Measurements from ENCODE around the gene HMG20B. TPM values are rescaled to one million over a fixed set of nuclear protein-coding genes. Genes with fewer than 3 reads are reported as not detected.

HMG20B gene
- total RNA-seq, 4 donors from 2014 or later: 56.1 to 77.6 (median 76.9) TPM

DNA sequence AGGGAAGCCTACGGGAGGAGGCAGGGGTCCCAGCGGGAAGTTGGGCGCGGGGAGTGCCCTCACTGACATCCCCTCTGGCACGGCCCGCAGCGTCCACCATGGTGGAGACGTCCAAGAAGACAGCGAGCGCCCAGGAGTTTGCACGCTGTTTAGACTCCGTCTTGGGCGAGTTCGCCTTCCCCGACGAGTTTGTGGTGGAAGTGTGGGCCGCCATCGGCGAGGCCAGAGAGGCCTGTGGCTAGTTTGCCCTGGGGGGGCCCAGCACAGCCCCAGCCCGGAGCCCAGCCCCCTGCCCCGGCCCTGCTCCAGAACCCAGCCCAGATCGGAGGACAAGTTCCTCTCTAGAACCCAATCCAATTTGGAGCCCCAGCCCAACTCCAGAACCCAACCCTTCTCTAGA lies 17.2 kb downstream of the HMG20B start:
- DNase-seq: no peak
- Histone ChIP-seq H3K9me3 (peaks cover 0 to 4% (median 0%) of the 10 kb centered on the region in 3 donors), H3K4me3 (no peak overlapping the region), H3K27ac (no peak overlapping the region), H3K36me3 (no peaks in the 10 kb centered on the region), H3K4me1 (peaks cover 5 to 20% (median 11%) of the 10 kb centered on the region in 3 donors), H3K27me3 (peaks cover 0 to 30% (median 7%) of the 10 kb centered on the region in 4 donors)
- no peak for TF ChIP-seq POLR2A (IDR thresholded peaks at IDR 0.05)
- TF ChIP-seq, protein P1, sequence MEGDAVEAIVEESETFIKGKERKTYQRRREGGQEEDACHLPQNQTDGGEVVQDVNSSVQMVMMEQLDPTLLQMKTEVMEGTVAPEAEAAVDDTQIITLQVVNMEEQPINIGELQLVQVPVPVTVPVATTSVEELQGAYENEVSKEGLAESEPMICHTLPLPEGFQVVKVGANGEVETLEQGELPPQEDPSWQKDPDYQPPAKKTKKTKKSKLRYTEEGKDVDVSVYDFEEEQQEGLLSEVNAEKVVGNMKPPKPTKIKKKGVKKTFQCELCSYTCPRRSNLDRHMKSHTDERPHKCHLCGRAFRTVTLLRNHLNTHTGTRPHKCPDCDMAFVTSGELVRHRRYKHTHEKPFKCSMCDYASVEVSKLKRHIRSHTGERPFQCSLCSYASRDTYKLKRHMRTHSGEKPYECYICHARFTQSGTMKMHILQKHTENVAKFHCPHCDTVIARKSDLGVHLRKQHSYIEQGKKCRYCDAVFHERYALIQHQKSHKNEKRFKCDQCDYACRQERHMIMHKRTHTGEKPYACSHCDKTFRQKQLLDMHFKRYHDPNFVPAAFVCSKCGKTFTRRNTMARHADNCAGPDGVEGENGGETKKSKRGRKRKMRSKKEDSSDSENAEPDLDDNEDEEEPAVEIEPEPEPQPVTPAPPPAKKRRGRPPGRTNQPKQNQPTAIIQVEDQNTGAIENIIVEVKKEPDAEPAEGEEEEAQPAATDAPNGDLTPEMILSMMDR (IDR thresholded peaks at IDR 0.05): no peak
- WGBS, 2 donors: no CpG with 5 or more reads among the region's 22 CpGs
- intact Hi-C loops (cut with DNase I): no loop called here

DNA sequence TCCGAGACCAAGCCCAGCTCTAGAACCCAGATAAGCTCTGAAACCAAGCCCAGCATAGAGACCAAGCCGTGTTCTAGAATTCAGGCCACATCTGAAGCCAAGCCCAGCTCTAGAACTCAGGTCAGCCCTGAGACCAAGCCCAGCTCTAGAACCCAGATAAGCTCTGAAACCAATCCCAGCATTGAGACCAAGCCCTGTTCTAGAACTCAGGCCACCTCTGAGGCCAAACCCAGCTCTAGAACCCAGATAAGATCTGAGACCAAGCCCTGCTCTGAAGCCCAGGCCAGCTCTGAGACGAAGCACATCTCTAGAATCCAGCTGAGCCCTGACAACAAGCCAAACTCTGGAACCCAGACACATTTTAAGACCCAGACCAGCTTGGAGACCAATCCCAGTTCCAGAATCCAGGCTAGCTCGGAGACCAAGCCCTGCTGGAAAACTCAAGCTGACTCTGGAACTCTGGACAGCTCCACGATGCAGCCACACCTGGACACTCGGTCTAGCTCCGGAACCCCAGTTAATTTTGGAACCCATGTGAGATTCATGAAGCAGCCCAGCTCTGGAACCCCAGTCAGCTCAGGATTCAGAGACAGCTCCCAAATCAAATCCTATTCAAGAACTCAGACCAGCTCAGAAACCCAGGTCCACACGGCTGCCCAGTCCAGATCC lies 18.4 kb downstream of the HMG20B start:
- Histone ChIP-seq H3K9me3 (peaks cover 0 to 4% (median 0%) of the 10 kb centered on the region in 3 donors), H3K4me1 (peaks cover 0 to 9% (median 0%) of the 10 kb centered on the region in 3 donors), H3K27ac (no peak overlapping the region), H3K4me3 (no peak overlapping the region), H3K27me3 (peaks cover 0 to 19% (median 2%) of the 10 kb centered on the region in 4 donors), H3K36me3 (no peaks in the 10 kb centered on the region)
- DNase-seq: no peak
- intact Hi-C loops (cut with DNase I): no loop called here
- WGBS, 2 donors: 84 to 93% methylated on average over 6 to 7 of the region's 8 CpGs
- TF ChIP-seq POLR2A (IDR thresholded peaks at IDR 0.05): no peak
- TF ChIP-seq, protein P1 (IDR thresholded peaks at IDR 0.05): no peak

DNA sequence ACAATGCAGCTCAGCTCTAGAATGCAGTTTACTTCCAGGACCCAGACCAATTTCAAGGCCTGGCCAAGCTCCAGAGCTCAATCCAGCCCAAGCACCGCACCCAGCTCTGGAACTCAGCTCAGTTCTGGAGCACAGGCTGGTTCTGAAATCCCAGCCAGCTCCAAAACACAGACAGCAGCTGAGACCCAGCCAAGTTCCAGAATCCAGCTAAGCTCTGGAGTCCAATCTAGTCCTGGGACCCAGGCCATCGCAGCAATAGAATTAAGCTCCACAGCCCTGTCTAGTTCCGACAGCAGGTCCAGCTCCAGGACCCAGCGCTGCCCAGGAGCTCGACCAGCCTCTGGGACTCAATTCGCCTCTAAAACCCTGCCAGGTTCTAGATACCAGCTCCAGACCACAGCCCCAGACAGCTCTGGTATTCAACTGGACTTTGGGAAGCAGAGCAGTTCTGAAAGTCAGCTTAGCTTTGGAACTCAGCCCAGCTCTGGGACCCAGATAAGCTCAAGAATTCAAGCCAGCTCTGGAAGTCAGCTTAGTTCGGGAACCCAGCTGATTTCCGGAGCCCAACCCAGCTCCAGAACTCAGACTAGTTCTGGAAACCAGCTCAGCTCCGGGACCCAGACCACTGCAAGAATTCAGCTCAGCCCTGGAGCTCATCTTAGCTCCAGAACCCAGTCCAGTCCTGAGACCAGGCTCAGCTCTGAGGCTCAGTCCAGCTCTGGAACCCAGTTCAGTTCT lies 19.3 kb downstream of the HMG20B start:
- TF ChIP-seq, protein P1 (IDR thresholded peaks at IDR 0.05): no peak
- TF ChIP-seq POLR2A (IDR thresholded peaks at IDR 0.05): no peak
- H3K36me3 ChIP-seq: no peaks in the 10 kb centered on the region
- WGBS, 2 donors: 33 to 87% methylated on average over 1 to 6 of the region's 9 CpGs
- intact Hi-C loops (cut with DNase I): no loop called here
- H3K27me3 ChIP-seq: peaks cover 0 to 9% (median 0%) of the 10 kb centered on the region in 4 donors
- DNase-seq: no peak
- no peak overlapping the region for H3K4me3 ChIP-seq
- H3K27ac ChIP-seq: peak overlapping the region in 1 of 4 donors; percentile 5
- H3K4me1 ChIP-seq: no peaks in the 10 kb centered on the region
- H3K9me3 ChIP-seq: peaks cover 0 to 4% (median 0%) of the 10 kb centered on the region in 3 donors

DNA sequence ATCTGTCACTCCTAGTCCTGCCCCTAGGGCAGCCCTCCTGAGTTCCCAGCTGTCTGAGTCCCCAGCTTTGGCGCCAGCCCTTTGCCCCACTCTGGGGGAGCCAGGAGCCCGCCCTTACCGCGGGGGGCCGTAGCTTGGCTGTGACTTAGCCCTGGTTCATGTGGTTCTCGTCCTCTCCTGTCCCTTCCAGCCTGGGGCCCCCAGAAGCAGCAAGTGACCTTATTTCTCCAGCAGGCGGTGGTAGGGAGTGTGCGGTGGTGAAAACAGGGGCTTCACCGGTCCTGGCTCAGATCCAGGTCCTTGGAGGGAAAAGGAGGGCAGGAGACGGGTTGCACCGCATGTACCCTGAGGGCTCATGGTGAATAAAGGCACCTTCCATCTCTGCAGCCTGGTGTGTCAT lies 20.4 kb downstream of the HMG20B start:
- Histone ChIP-seq H3K4me1 (no peaks in the 10 kb centered on the region), H3K4me3 (no peak overlapping the region), H3K36me3 (no peaks in the 10 kb centered on the region), H3K9me3 (peaks cover 0 to 4% (median 0%) of the 10 kb centered on the region in 3 donors), H3K27me3 (peaks cover 0 to 8% (median 0%) of the 10 kb centered on the region in 4 donors), H3K27ac (peak overlapping the region in 1 of 4 donors; percentile 5)
- DNase-seq: no peak
- intact Hi-C loops (cut with DNase I): no loop called here
- no peak for TF ChIP-seq POLR2A (IDR thresholded peaks at IDR 0.05)
- TF ChIP-seq, protein P1 (IDR thresholded peaks at IDR 0.05): no peak
- 32% methylated on average over 4 of the region's 11 CpGs; no CpG with 5 or more reads in 1 of the 2 donors for WGBS, 2 donors

DNA sequence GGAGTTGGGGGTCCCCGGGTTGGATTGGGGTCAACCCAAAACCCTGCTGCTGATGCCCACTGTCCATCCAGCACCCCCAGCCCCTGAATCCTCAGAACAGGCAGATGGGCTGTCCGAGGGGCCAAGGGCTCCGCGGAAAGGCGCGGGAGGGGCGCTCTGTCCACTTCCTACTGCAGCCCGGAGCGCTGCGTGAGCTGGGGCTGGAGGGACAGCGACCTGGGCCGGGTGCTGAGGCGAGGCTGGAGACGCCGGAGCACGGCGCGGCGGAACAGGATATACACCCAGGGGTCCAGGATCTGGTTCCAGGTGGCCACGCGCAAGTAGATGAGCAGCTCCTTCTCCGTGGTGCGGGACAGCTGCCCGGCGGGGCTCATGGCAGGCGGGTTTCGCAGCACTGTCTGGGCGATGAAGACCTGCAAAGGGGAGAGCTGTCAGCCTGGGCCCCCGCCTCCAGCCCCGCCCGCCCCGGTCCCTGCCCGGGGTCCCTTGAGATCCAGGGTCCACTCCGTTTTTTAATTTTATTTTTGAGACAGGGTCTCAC lies 22.8 kb downstream of the HMG20B start:
- WGBS, 2 donors: 75 to 77% methylated on average over 7 to 15 of the region's 34 CpGs
- Histone ChIP-seq H3K27ac (no peak overlapping the region), H3K36me3 (peaks cover 0 to 9% (median 0%) of the 10 kb centered on the region in 3 donors), H3K4me1 (no peaks in the 10 kb centered on the region), H3K4me3 (no peak overlapping the region), H3K27me3 (peaks cover 0 to 8% (median 0%) of the 10 kb centered on the region in 4 donors), H3K9me3 (peaks cover 0 to 4% (median 0%) of the 10 kb centered on the region in 3 donors)
- intact Hi-C loops (cut with DNase I): no loop called here
- TF ChIP-seq POLR2A (IDR thresholded peaks at IDR 0.05): no peak
- TF ChIP-seq, protein P1 (IDR thresholded peaks at IDR 0.05): no peak
- DNase-seq: no peak

Data from esophagus squamous epithelium (tissue), 5 donors.